ENCODE measurements around the gene PEX3.

Gene PEX3

DNA sequence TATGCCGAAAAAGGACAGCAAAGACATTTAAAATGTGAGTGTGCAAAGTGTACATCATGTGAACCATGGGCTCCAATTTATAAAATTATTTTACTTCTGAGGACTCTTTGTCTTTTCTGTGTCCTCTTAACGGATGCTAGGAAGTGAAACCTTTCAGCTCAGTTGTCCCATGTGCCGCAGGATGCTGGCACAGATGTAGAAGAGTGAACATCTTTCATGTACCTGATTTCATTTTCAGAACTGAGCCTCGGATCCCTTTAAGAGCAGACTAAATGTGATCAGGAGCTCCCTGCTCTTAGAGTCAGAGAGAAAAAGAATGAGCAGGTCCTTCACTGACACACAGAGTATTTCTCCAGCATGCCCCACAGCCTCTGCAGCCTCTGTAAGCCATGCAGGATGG, 88.5 kb downstream of the PEX3 start:
- no peak for DNase-seq (ENCODE audit: low spot score)

DNA sequence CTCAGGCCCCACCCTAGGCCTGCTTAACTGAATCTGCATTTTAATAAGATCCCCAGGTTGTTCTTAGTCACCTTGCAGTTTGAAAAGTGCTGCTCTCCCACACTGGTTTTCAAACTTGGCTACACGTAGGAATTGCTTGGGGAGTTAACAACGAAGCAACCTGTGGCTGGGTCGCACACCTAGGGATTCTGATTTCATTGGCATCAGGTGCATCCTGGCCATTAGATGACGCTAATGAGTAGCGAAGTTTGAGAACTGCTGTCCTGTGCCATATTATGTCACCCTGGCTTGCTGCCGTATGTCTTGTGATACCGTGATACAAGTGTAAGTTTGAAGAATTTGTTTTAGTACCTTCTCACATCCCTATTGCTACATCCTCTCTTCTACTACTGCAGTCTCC, 89.1 kb downstream of the PEX3 start:
- no peak for DNase-seq (ENCODE audit: low spot score)

GRCh38 chr6:143540192-143540591, 89.6 kb downstream of the PEX3 start:
- DNase-seq (ENCODE audit: low spot score) = no peak
